A549 (cell line): ENCODE results near the gene LSM4. TPM values are rescaled to one million over a fixed set of nuclear protein-coding genes. Genes with fewer than 3 reads are reported as not detected.
A peak's percentile ranks its signal among the peaks of the same experiment; 100 is the strongest.

Source experiments
- ATAC-seq, 2 experiments: fragments of 200-7000 bp in 1 of 2; fragments of >200 bp in 1 of 2; cut with Nextera tagmentation in 1 of 2; cut with Tn5 transposase in 1 of 2; 3 replicates each; pipeline versions ENCODE4 v1.8.0 to v1.9.1; 2018 to 2020; ENCODE audit warnings: mild to moderate bottlenecking in 1 of 2, moderate library complexity in 1 of 2
- CTCF ChIA-PET: fragments of 300-600 bp; sonication (Branson Sonifier 250); formaldehyde crosslinking; extraction: SDS; loops from one replicate; lab custom pipeline; 2021; ENCODE audit warnings: antibody characterized with exemption, inconsistent platforms; lab: Yijun Ruan, JAX
- POLR2A ChIA-PET: fragments of 350-600 bp; formaldehyde crosslinking; extraction: SDS; loops from one replicate; lab custom pipeline; 2021; ENCODE audit warnings: antibody characterized with exemption, inconsistent platforms; lab: Yijun Ruan, JAX
- DNase-seq, 2 experiments: peaks; one replicate each; pipeline versions ENCODE4 v3.0.0 to v3.0.0-alpha.2; 2011 to 2016; ENCODE audit warnings: low read depth in 1 of 2, low spot score in 1 of 2
- FAIRE-seq: peaks from 2 replicates; lab custom pipeline; 2011; peaks lifted over from hg19 to GRCh38; lab: Jason Lieb, UNC
- H3K27ac ChIP-seq, 2 experiments: fragments of >200 bp; sonication (Bioruptor Twin); formaldehyde crosslinking; 3 replicates each; pipeline ENCODE4 v1.5.1; 2016 to 2017
- H3K4me1 ChIP-seq: fragments of >200 bp; sonication (Bioruptor Twin); formaldehyde crosslinking; 3 replicates; pipeline ENCODE4 v1.6.1; 2016
- H3K4me2 ChIP-seq: fragments of >200 bp; sonication (Bioruptor Twin); formaldehyde crosslinking; 3 replicates; pipeline ENCODE4 v1.6.1; 2016
- H3K4me3 ChIP-seq: fragments of >200 bp; sonication (Bioruptor Twin); formaldehyde crosslinking; 3 replicates; pipeline ENCODE4 v1.5.1; 2016
- H3K9me3 ChIP-seq: fragments of >200 bp; sonication (Bioruptor Twin); formaldehyde crosslinking; 3 replicates; pipeline ENCODE4 v1.6.1; 2016
- ATOH8 ChIP-seq: fragments of 250-450 bp; sonication (Bioruptor Pico); IDR thresholded peaks from 2 replicates; pipeline ENCODE4 v1.5.0; 2020; ENCODE audit warnings: low read depth, mild to moderate bottlenecking, moderate library complexity
- BHLHE40 ChIP-seq: IDR thresholded peaks from 2 replicates; pipeline ENCODE4 v1.6.1; 2012; ENCODE audit warnings: low read depth, low read length, inconsistent platforms
- CBX2 ChIP-seq: fragments of 200-600 bp; sonication (generic); IDR thresholded peaks from 2 replicates; pipeline ENCODE4 v1.6.1; 2016; ENCODE audit warnings: low read depth, mild to moderate bottlenecking, borderline replicate concordance
- CTCF ChIP-seq: fragments of >200 bp; sonication (Bioruptor Twin); formaldehyde crosslinking; IDR thresholded peaks from 3 replicates; pipeline ENCODE4 v1.5.1; 2016
- EHF ChIP-seq: fragments of 250-450 bp; sonication (Bioruptor Pico); IDR thresholded peaks from 2 replicates; pipeline ENCODE4 v1.5.0; 2020; ENCODE audit warnings: mild to moderate bottlenecking
- EHMT2 ChIP-seq: fragments of 200-600 bp; sonication (generic); IDR thresholded peaks from 2 replicates; pipeline ENCODE4 v1.6.1; 2016; ENCODE audit warnings: antibody characterized with exemption, low read depth, mild to moderate bottlenecking, moderate library complexity
- FOSB ChIP-seq: fragments of 250-450 bp; sonication (Bioruptor Pico); IDR thresholded peaks from 2 replicates; pipeline ENCODE4 v1.5.0; 2020; ENCODE audit warnings: mild to moderate bottlenecking, moderate library complexity
- FOSL2 ChIP-seq, 2 experiments: fragments of 450-650 bp in 1 of 2; fragments of >200 bp in 1 of 2; sonication (Bioruptor Twin) in 1 of 2; formaldehyde crosslinking; IDR thresholded peaks; 2 replicates each; pipeline versions ENCODE4 v1.5.0 to v1.6.1; 2016 to 2020; ENCODE audit warnings: mild to moderate bottlenecking in 1 of 2, moderate library complexity in 1 of 2
- FOXS1 ChIP-seq: fragments of 250-450 bp; sonication (Bioruptor Pico); IDR thresholded peaks from 2 replicates; pipeline ENCODE4 v1.5.0; 2020; ENCODE audit warnings: mild to moderate bottlenecking, moderate library complexity
- HDAC2 ChIP-seq: fragments of 200-600 bp; sonication (generic); IDR thresholded peaks from 2 replicates; pipeline ENCODE4 v1.6.1; 2016
- HEYL ChIP-seq: fragments of 250-450 bp; sonication (Bioruptor Pico); IDR thresholded peaks from 2 replicates; pipeline ENCODE4 v1.8.0; 2021; ENCODE audit warnings: mild to moderate bottlenecking, moderate library complexity
- HOXB13 ChIP-seq: fragments of 250-450 bp; sonication (Bioruptor Pico); IDR thresholded peaks from 2 replicates; pipeline ENCODE4 v1.5.0; 2020; ENCODE audit warnings: low read depth, mild to moderate bottlenecking, moderate library complexity
- JUNB ChIP-seq: fragments of >200 bp; sonication (Bioruptor Twin); formaldehyde crosslinking; IDR thresholded peaks from 2 replicates; pipeline ENCODE4 v1.6.1; 2016
- MAFK ChIP-seq: fragments of 450-650 bp; IDR thresholded peaks from 2 replicates; pipeline ENCODE4 v1.6.1; 2014; ENCODE audit not compliant: partially characterized antibody
- MAX ChIP-seq: IDR thresholded peaks from 2 replicates; pipeline ENCODE4 v1.6.1; 2012
- MYC ChIP-seq: IDR thresholded peaks from 2 replicates; pipeline ENCODE4 v1.6.1; 2012; ENCODE audit warnings: mild to moderate bottlenecking, inconsistent platforms, low read length, improper control_type of control experiment, borderline replicate concordance
- NR3C1 ChIP-seq: fragments of >200 bp; sonication (Bioruptor Twin); formaldehyde crosslinking; IDR thresholded peaks from 3 replicates; pipeline ENCODE4 v1.6.1; 2017
- PHF8 ChIP-seq: fragments of 200-600 bp; sonication (generic); IDR thresholded peaks from 2 replicates; pipeline ENCODE4 v1.6.1; 2016; ENCODE audit warnings: low read depth, mild to moderate bottlenecking, antibody characterized with exemption, moderate library complexity, borderline replicate concordance
- POLR2AphosphoS2 ChIP-seq: conservative IDR thresholded peaks from 2 replicates; pipeline ENCODE4 v1.6.1; 2012; ENCODE audit warnings: low read length, improper control_type of control experiment, inconsistent platforms
- RAD21 ChIP-seq, 2 experiments: fragments of >200 bp in 1 of 2; sonication (Bioruptor Twin) in 1 of 2; formaldehyde crosslinking in 1 of 2; IDR thresholded peaks in 1 of 2; conservative IDR thresholded peaks in 1 of 2; 2 replicates in 1 of 2; 3 replicates in 1 of 2; pipeline ENCODE4 v1.6.1; 2012 to 2018; ENCODE audit warnings: inconsistent platforms in 1 of 2
- RARB ChIP-seq: fragments of 250-450 bp; sonication (Bioruptor Pico); IDR thresholded peaks from 2 replicates; pipeline ENCODE4 v1.8.0; 2021; ENCODE audit warnings: mild to moderate bottlenecking, moderate library complexity
- RCOR1 ChIP-seq: fragments of 150-350 bp; IDR thresholded peaks from 2 replicates; pipeline ENCODE4 v1.6.1; 2014; ENCODE audit warnings: antibody characterized with exemption, low read length, low read depth
- TFCP2L1 ChIP-seq: fragments of 250-450 bp; sonication (Bioruptor Pico); IDR thresholded peaks from 2 replicates; pipeline ENCODE4 v1.5.0; 2021; ENCODE audit warnings: mild to moderate bottlenecking
- TP53 ChIP-seq: fragments of 250-450 bp; sonication (Bioruptor Pico); IDR thresholded peaks from 2 replicates; pipeline ENCODE4 v1.5.0; 2021; ENCODE audit warnings: mild to moderate bottlenecking, moderate library complexity
- USF2 ChIP-seq: fragments of 450-650 bp; IDR thresholded peaks from 2 replicates; pipeline ENCODE4 v1.6.1; 2014; ENCODE audit warnings: antibody characterized with exemption
- ZNF302 ChIP-seq: fragments of 250-450 bp; sonication (Bioruptor Pico); IDR thresholded peaks from 2 replicates; pipeline ENCODE4 v1.9.0; 2021; ENCODE audit warnings: inconsistent platforms, mild to moderate bottlenecking, moderate library complexity
- WGBS: methylation state at CpG from one replicate; pipeline ENCODE4 v1.1.6; 2017; ENCODE audit errors: missing lambda C conversion rate; 5-methylcytosine and 5-hydroxymethylcytosine counted together
- polyA plus RNA-seq, 4 experiments: library from polyadenylated mRNA; depleted of rRNA in 3 of 4; stranded (reverse); fragments of >200 nt; fragmentation: RNase III in 1 of 4; extraction: RNeasy Plus Mini Kit Qiagen cat#74134 plus additional on column Dnase treatment in 1 of 4; gene quantifications; 2 replicates in 3 of 4; 3 replicates in 1 of 4; pipeline ENCODE4 v1.2.3, GENCODE V29; 2011 to 2017

The LSM4 gene
- polyA plus RNA-seq, 2 of the 4 experiments (the other 2 are of a cell fraction), result 154 to 169 TPM

GRCh38 chr19:18286973-18287635 is 35.8 kb downstream of the LSM4 start:
- ChIA-PET POLR2A (no interaction called here), CTCF (interaction anchor here (1.5 to 1.8 kb wide), 2 partner anchors 35 to 41 kb away, joined by 5 to 9 read pairs; partner anchors contain the start of gene LSM4)
- no peak for TF ChIP-seq HOXB13 (CRISPR knock-in tag)
- DNase-seq (no peak), FAIRE-seq (no peak), ATAC-seq (no peak)
- Histone ChIP-seq H3K4me2 (no peak overlapping the region), H3K4me1 (peaks cover 31% of the 10 kb centered on the region), H3K4me3 (no peak overlapping the region), H3K9me3 (no peaks in the 10 kb centered on the region), H3K27ac (peak overlapping the region in 1 of 2 experiments; percentile 72; a peak in 3 of 6 replicates)
- 90% methylated on average over 12 of the region's 21 CpGs for WGBS

GRCh38 chr19:18284712-18285360 is 38.0 kb downstream of the LSM4 start:
- no peak for FAIRE-seq
- peak overlapping the region; percentile 42 to 69; a peak in 3 of 6 replicates for H3K27ac ChIP-seq
- TF ChIP-seq BHLHE40 (no peak), ATOH8 (CRISPR knock-in tag) (no peak), HEYL (CRISPR knock-in tag) (no peak), FOXS1 (CRISPR knock-in tag) (no peak), ZNF302 (CRISPR knock-in tag) (no peak), TFCP2L1 (CRISPR knock-in tag) (no peak), TP53 (no peak), CBX2 (no peak), JUNB (no peak), MAFK (no peak), RAD21 (conservative IDR thresholded peaks at IDR 0.05 in 1 of 2, IDR thresholded peaks at IDR 0.05 in 1 of 2) (no peak), FOSL2 (IDR thresholded peaks at IDR 0.05) (no peak), FOSL2 (CRISPR knock-in tag; IDR thresholded peaks at IDR 0.05) (no peak), FOSB (no peak), HDAC2 (no peak), CTCF (no peak), EHMT2 (no peak)
- H3K4me3 ChIP-seq, result no peak overlapping the region
- ChIA-PET CTCF (interaction anchor here (1.0 kb wide), 1 partner anchor 46 kb away, joined by 3 read pairs; no protein-coding TSS in a partner anchor), POLR2A (no interaction called here)
- DNase-seq, result no peak
- WGBS, result 68% methylated on average over 8 of the region's 12 CpGs
- ATAC-seq, result no peak
- no peaks in the 10 kb centered on the region for H3K9me3 ChIP-seq
- peaks cover 15% of the 10 kb centered on the region for H3K4me1 ChIP-seq
- no peak overlapping the region for H3K4me2 ChIP-seq

- DNase-seq (no peak), FAIRE-seq (no peak), ATAC-seq (no peak)
- WGBS, result 98% methylated on average over 5 of the region's 5 CpGs
- no peak for TF ChIP-seq MAX
- TF ChIP-seq TFCP2L1 (CRISPR knock-in tag), result no peak
- no peak for TF ChIP-seq TP53
- TF ChIP-seq PHF8, result no peak
- no peak for TF ChIP-seq EHF (CRISPR knock-in tag)
- no peak for TF ChIP-seq RARB
- no peak for TF ChIP-seq HOXB13 (CRISPR knock-in tag)
- no peak for TF ChIP-seq USF2
- TF ChIP-seq ZNF302 (CRISPR knock-in tag), result no peak
- TF ChIP-seq MYC, result no peak
- TF ChIP-seq RCOR1, result no peak
- no peak for TF ChIP-seq NR3C1
- TF ChIP-seq POLR2AphosphoS2, result no peak
- no peak for TF ChIP-seq HDAC2
- no peak for TF ChIP-seq ATOH8 (CRISPR knock-in tag)
- H3K4me2 ChIP-seq, result no peak overlapping the region
- peak overlapping the region; percentile 96 to 97; a peak in 5 of 6 replicates for H3K27ac ChIP-seq
- no peak overlapping the region for H3K4me3 ChIP-seq
- ChIA-PET POLR2A (interaction anchor here (0.6 to 5.8 kb wide), 3 partner anchors 9 to 1691 kb away, joined by 3 to 235 read pairs (median 4); no protein-coding TSS in a partner anchor), CTCF (interaction anchor here (0.6 to 10.2 kb wide), 3 partner anchors 22 to 44 kb away, joined by 3 to 158 read pairs (median 3); no protein-coding TSS in a partner anchor)
- H3K4me1 ChIP-seq, result peaks cover 18% of the 10 kb centered on the region
- H3K9me3 ChIP-seq, result no peaks in the 10 kb centered on the region
Measured at GRCh38 chr19:18283338-18283737, 39.5 kb downstream of the LSM4 start.
